Type B pancreatic cell (in vitro differentiated cells): ENCODE measurements around the gene HES6. TPM values are rescaled to one million over a fixed set of nuclear protein-coding genes. Genes with fewer than 3 reads are reported as not detected.

ENCODE experiments used
- DNase-seq: peaks from one replicate; pipeline ENCODE4 v3.0.0; 2021; ENCODE audit warnings: mixed read lengths; ENCODE audit not compliant: unreplicated experiment; ENCODE audit errors: extremely low spot score
- H3K27ac Mint-ChIP-seq: 2 replicates; pipeline ENCODE4 v1.8.0; 2021; ENCODE audit warnings: mild to moderate bottlenecking, mixed read lengths
- H3K27me3 Mint-ChIP-seq: 2 replicates; pipeline ENCODE4 v1.8.0; 2021; ENCODE audit warnings: mixed read lengths
- H3K36me3 Mint-ChIP-seq: 2 replicates; pipeline ENCODE4 v1.8.0; 2021; ENCODE audit warnings: mixed read lengths
- H3K4me1 Mint-ChIP-seq: one replicate; pipeline ENCODE4 v1.8.0; 2021; ENCODE audit warnings: mixed read lengths; ENCODE audit not compliant: unreplicated experiment
- H3K4me3 Mint-ChIP-seq: 2 replicates; pipeline ENCODE4 v1.8.0; 2021; ENCODE audit warnings: mild to moderate bottlenecking, mixed read lengths
- H3K9me3 Mint-ChIP-seq: 2 replicates; pipeline ENCODE4 v1.8.0; 2021; ENCODE audit warnings: mixed read lengths
- total RNA-seq: library from RNA; stranded (reverse); gene quantifications from 2 replicates; pipeline ENCODE4 v1.2.1, GENCODE V29; 2021; ENCODE audit warnings: low replicate concordance
- TF ChIP-seq, protein P1 (sequence below): fragments of 200-600 bp; sonication (generic); conservative IDR thresholded peaks from 2 replicates; pipeline ENCODE4 v1.5.0; 2021; ENCODE audit warnings: antibody characterized with exemption, mild to moderate bottlenecking

HES6 gene
- total RNA-seq, 1 donor from 2014 or later: 24.4 TPM

DNA sequence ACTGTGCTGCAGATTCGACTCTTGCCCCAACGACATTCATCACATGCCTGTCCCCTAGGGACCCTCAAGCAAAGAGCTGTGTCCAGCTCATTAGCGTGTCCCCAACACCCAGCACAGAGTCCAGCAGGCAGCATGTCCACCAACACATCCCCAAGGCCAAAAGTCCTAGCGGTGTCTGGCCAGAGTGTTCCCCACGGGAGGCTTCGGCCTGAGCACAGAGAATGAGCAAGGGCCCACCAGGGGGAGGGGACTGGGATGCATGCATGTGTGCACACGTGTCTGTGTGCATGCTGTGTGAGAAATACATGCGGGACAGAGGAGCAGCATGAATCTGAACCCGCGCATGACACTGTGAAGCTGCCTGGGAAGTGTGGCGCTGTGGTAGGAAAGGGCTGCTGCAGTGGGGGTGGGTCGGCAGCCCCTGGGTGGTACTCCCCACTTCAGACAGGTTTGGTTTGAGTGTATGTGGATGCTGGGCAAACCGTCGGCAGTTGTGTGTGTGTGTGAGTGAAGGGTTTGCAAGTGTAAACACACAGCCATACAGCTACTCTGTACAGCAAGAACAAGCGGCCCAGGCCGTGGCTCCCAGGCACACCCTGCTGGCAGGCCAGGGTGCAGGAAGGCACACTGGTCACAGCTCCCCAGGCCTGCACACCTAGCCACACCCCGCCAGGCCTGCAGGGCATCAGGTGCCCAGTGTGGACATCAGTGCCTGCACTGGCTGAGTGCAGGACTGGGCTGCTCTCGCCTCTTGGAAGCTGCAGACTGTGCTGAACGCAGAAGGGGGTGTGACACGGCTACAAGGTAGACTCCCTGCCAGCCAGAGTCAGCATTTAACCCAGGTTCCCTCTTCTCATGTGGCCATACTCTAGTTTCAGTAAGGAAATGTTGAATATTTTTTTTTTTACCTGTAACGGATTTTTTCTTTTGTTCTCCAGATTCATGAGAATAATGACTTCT lies 19.5 kb upstream of the HES6 start:
- no peak overlapping the region for H3K4me3 Mint-ChIP-seq
- no peaks in the 10 kb centered on the region for H3K9me3 Mint-ChIP-seq
- no peaks in the 10 kb centered on the region for H3K27me3 Mint-ChIP-seq
- TF ChIP-seq, protein P1, sequence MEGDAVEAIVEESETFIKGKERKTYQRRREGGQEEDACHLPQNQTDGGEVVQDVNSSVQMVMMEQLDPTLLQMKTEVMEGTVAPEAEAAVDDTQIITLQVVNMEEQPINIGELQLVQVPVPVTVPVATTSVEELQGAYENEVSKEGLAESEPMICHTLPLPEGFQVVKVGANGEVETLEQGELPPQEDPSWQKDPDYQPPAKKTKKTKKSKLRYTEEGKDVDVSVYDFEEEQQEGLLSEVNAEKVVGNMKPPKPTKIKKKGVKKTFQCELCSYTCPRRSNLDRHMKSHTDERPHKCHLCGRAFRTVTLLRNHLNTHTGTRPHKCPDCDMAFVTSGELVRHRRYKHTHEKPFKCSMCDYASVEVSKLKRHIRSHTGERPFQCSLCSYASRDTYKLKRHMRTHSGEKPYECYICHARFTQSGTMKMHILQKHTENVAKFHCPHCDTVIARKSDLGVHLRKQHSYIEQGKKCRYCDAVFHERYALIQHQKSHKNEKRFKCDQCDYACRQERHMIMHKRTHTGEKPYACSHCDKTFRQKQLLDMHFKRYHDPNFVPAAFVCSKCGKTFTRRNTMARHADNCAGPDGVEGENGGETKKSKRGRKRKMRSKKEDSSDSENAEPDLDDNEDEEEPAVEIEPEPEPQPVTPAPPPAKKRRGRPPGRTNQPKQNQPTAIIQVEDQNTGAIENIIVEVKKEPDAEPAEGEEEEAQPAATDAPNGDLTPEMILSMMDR: peak; percentile 40
- DNase-seq: no peak
- H3K36me3 Mint-ChIP-seq: peaks cover 3% of the 10 kb centered on the region
- H3K4me1 Mint-ChIP-seq: peaks cover 15% of the 10 kb centered on the region
- H3K27ac Mint-ChIP-seq: no peak overlapping the region

DNA sequence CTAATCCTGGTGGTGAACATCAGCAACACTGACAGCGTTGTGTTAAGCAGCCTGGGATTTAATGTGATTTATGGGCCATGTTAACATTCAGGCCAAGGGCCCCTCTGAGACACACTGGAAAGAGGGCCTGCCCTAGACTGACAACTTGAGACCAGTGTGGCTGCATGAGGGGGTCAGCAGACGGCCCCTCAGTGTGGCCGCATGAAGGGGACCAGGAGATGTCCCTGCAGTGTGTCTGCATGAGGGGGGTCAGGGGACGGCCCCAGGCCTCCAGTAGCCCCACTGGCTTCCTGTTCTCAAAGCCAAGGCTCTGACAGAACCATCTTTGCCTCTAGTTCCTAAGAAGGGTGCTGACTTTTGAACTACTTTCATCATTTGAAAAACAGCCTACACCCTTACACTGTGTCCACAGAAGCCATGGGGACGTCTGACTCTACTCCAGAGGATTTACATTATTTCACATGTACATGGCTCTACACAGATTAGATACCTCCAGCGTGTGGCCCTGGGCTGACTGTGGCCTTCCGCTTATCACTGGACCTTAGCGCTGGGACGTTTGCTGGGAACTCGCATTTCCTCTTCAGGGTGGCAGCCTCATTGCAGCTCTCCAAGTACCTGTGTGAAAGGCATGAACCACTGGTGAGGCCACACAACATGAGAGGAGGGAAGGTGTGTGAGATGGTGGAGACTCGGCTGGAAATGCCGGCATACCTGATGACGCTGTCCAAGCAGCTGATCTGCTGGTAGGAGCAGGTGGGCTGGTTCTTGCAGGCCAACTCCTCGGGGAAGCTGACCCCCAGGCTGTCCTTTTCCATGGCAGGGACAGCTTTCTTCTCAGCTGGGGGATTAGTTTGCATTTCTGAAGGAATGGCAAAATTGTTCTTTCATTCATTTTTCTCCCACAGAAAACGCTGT lies 18.2 kb upstream of the HES6 start:
- DNase-seq: no peak
- H3K4me1 Mint-ChIP-seq: peaks cover 7% of the 10 kb centered on the region
- H3K4me3 Mint-ChIP-seq: no peak overlapping the region
- H3K9me3 Mint-ChIP-seq: no peaks in the 10 kb centered on the region
- TF ChIP-seq, protein P1: no peak
- H3K27me3 Mint-ChIP-seq: no peaks in the 10 kb centered on the region
- H3K36me3 Mint-ChIP-seq: no peaks in the 10 kb centered on the region
- no peak overlapping the region for H3K27ac Mint-ChIP-seq

DNA sequence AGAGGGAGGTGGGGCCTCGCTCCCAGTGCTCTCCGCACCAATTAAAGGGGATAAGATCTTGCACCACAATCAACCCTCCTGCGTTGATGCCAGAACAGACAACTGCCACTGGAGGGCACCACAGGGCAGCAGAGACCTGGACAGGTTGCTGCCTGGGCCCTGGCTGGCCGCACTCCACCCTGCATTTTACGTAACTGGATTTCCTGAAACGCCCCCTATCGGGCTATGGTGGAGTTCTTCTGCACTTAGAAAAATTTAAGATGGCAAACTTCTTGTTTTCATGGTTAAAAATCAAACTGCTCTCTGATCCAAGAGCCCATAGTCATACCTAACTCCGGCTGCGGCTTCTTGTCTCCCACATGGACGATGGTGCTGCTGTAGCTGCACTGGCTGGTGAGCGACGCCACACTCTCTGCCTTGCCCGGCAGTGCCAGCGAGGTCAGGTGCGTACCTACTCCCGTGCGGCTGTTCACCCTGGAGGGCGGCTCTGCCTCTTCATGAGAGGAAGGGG lies 16.8 kb upstream of the HES6 start:
- Mint-ChIP-seq H3K36me3 (no peaks in the 10 kb centered on the region), H3K27me3 (no peaks in the 10 kb centered on the region), H3K4me3 (no peak overlapping the region), H3K27ac (no peak overlapping the region), H3K9me3 (no peaks in the 10 kb centered on the region), H3K4me1 (peaks cover 4% of the 10 kb centered on the region)
- peak; percentile 86 for DNase-seq
- TF ChIP-seq, protein P1: peak; percentile 98

DNA sequence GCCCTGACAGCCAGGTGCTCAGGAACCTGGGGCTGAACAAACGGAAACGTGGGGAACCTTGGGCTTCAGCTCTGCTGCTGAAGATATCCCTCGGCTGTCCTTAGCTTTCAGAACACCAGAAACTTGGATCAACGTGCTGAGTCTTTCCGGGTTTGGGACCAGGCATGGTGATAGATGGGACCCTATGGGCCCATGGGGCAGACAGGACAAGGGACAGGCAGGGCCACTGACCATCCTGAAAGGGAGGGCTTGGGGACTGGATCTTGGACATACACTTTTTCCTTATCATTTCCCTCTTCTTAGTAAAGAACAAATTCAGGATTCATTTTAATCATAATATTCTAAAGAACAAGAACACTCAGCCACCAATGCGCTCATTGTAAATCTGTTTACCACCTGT lies 16.3 kb upstream of the HES6 start:
- Mint-ChIP-seq H3K36me3 (no peaks in the 10 kb centered on the region), H3K27me3 (no peaks in the 10 kb centered on the region), H3K4me1 (peaks cover under 1% of the 10 kb centered on the region), H3K4me3 (no peak overlapping the region), H3K27ac (no peak overlapping the region), H3K9me3 (no peaks in the 10 kb centered on the region)
- TF ChIP-seq, protein P1: no peak
- DNase-seq: no peak

DNA sequence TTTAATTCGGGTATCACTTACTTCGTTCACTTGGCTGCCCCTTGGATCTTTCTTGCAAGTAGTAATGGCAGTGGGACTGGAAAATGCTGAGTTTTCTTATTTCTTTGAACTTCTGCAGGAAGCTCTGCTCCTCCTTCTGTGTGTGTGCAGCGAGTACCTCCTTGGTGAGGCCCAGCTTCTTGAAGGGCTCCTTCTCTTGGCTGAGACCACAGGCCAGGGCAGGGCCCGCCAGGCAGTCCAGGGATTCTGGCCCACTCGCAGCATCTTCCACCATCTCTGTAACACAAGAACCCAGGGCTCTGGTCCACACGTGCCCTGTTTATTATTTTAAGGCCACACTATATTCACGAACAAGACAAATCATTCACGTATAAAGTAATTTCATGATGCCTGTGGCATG lies 15.8 kb upstream of the HES6 start:
- Mint-ChIP-seq H3K27ac (no peak overlapping the region), H3K27me3 (no peaks in the 10 kb centered on the region), H3K36me3 (no peaks in the 10 kb centered on the region), H3K4me1 (no peaks in the 10 kb centered on the region), H3K4me3 (no peak overlapping the region), H3K9me3 (no peaks in the 10 kb centered on the region)
- no peak for DNase-seq
- TF ChIP-seq, protein P1: no peak
